Activated naive CD8-positive, alpha-beta T cell treated with anti-CD3 and anti-CD28 coated beads, Interleukin-2, amount 50 U/mL, for 24 hours (primary cell): ENCODE measurements around the gene LRMDA.
"Not testable (repeated sequence)": the region's sequence is repeated elsewhere in the genome, so short reads cannot be mapped to it uniquely, and the experiment has no call there.

Experiments
- ATAC-seq: fragments of 150-1000 bp; cut with Tn5 transposase; one replicate; pipeline ENCODE4 v1.10.0; 2021
- DNase-seq: peaks from one replicate; pipeline ENCODE4 v3.0.0; 2021
- H3K27ac Mint-ChIP-seq: one replicate; pipeline ENCODE4 v1.8.0; 2021; ENCODE audit warnings: mild to moderate bottlenecking, mixed read lengths
- H3K27me3 Mint-ChIP-seq: one replicate; pipeline ENCODE4 v1.8.0; 2021; ENCODE audit warnings: mixed read lengths
- H3K36me3 Mint-ChIP-seq: one replicate; pipeline ENCODE4 v1.8.0; 2021; ENCODE audit warnings: low read depth, mixed read lengths
- H3K4me1 Mint-ChIP-seq: one replicate; pipeline ENCODE4 v1.8.0; 2021; ENCODE audit warnings: mixed read lengths
- H3K4me3 Mint-ChIP-seq: one replicate; pipeline ENCODE4 v1.8.0; 2021; ENCODE audit warnings: mild to moderate bottlenecking, moderate library complexity, mixed read lengths
- H3K9me3 Mint-ChIP-seq: one replicate; pipeline ENCODE4 v1.8.0; 2021; ENCODE audit warnings: mixed read lengths

Gene LRMDA

DNA sequence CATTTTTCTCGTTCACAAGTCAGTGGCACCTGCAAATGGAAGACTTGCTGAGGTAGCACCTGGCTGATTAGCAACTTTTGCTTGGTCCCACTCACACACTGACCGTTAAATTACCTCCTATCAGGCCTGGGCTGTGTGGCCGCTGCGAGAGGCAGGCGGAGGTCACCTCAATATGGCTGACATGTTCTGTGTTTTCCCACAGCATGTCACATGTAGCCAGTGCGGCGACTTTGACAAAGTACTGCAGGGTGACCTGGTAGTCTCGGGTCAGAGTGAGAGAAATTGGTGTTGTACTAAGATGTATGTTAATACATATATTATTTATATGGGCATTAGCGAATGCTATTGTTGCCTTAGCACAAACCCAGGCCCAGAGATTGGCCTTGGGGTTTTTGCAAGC, 307.5 kb downstream of the LRMDA start:
- DNase-seq (no peak), ATAC-seq (no peak)
- H3K4me3 Mint-ChIP-seq, result no peak overlapping the region
- no peaks in the 10 kb centered on the region for H3K27me3 Mint-ChIP-seq
- H3K9me3 Mint-ChIP-seq, result no peaks in the 10 kb centered on the region
- H3K36me3 Mint-ChIP-seq, result no peaks in the 10 kb centered on the region
- no peaks in the 10 kb centered on the region for H3K4me1 Mint-ChIP-seq
- H3K27ac Mint-ChIP-seq, result no peak overlapping the region

DNA sequence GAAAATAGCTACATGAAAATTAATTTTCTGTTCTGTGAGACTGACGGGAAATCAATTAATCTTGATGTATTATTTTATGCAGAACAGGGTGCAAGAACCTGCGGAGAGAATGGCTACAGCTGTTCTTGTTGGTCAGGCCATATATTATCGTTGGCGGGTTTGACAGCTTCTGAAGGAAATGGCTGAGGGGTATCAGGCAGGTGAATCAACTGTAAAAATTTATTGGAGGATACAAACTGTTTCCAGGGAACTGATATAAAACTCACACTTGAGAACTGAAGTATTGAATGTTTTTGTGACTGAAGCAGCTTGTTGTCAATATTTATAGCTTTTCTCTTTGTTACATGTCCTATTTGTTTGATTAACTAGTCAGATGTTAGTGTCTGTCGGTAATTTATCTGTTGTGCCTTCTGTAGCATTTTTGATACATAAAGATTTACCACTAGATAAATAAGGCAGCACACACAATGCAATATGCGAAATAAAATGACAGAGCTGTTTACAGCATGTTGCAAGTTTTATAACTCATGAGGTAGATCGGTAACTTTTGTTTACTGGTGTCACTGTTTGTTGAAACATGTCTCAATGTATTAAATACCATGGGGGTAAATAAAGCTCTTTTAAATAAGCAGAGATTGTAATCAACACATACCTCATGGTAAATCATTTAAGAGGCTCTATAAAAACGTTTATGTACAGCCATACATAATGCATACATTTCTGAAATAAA, 308.2 kb downstream of the LRMDA start:
- ATAC-seq (no peak), DNase-seq (no peak)
- no peaks in the 10 kb centered on the region for H3K9me3 Mint-ChIP-seq
- H3K36me3 Mint-ChIP-seq, result no peaks in the 10 kb centered on the region
- no peaks in the 10 kb centered on the region for H3K4me1 Mint-ChIP-seq
- no peaks in the 10 kb centered on the region for H3K27me3 Mint-ChIP-seq
- H3K4me3 Mint-ChIP-seq, result no peak overlapping the region
- H3K27ac Mint-ChIP-seq, result no peak overlapping the region

DNA sequence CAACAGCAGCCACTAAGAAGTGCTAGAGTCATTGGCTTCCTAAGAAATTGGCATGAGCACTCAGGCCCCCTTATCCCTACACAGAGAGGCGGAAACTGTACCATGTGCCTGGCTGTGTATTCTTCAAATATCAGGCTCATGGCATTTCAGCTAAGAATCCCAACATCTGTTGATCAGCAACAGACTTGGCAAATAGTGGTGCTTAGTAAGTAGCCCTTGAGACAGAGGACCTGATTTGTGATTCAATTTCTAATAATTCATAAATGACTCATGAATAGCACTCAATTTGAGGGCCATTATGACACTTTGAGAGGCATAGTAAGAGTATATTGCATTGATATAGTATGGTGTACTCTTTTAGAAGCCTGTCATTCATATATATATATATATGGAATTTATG, 309.1 kb downstream of the LRMDA start:
- Mint-ChIP-seq H3K9me3 (no peaks in the 10 kb centered on the region), H3K4me3 (no peak overlapping the region), H3K27me3 (peaks cover 2% of the 10 kb centered on the region), H3K4me1 (no peaks in the 10 kb centered on the region), H3K27ac (no peak overlapping the region), H3K36me3 (no peaks in the 10 kb centered on the region)
- ATAC-seq (no peak), DNase-seq (no peak)

DNA sequence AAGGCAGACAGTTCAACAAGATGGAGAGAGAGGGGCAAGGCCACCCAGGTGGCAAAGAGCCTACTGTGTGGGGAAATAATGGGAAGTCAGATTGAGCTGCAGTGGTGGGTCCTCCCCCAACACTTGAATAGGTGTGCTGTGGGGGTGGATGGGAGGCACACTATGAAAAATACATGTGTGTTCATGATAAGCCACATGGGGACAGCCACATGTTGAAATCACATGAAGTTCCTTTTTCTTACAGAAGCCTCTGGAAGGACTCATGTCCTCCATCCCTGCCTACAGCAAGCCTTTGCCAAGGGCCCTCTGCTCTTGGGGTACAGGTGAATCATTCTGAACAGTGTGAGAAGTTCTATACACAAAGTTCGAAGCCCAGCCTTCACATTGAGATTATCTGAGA, 310.9 kb downstream of the LRMDA start:
- no peaks in the 10 kb centered on the region for H3K36me3 Mint-ChIP-seq

DNA sequence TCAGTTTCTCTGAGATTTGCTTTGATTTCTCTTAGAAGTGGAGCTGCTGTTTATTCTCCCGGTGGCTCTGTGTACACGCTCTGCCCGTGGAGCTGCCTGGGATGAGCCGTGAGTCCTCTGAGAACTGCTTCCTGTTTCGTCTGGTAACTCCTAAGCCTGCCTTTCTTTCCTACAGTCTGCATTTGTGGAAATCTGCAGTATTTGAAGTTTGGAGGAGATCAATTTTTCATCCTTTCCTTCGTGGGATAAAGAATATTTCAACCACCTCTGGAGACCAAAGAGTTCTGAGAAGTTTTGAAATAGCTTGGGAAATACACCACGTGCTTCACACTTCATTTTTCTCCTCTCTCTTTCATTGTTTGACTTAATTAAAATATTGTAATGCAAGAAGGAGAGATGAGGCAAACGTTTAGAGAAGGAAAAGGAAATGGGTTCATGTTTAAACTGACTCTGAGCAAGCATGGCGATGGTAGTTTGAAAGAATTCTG, 311.9 kb downstream of the LRMDA start:
- no peak for ATAC-seq
- H3K27me3 Mint-ChIP-seq, result peaks cover 2% of the 10 kb centered on the region
- no peak for DNase-seq
- no peaks in the 10 kb centered on the region for H3K9me3 Mint-ChIP-seq
- no peak overlapping the region for H3K4me3 Mint-ChIP-seq
- no peak overlapping the region for H3K27ac Mint-ChIP-seq
- no peaks in the 10 kb centered on the region for H3K4me1 Mint-ChIP-seq
- H3K36me3 Mint-ChIP-seq, result no peaks in the 10 kb centered on the region

More for the DNA sequence above, 310.9 kb downstream of the LRMDA start:
- Mint-ChIP-seq H3K4me1 (no peaks in the 10 kb centered on the region), H3K9me3 (no peaks in the 10 kb centered on the region), H3K27ac (no peak overlapping the region), H3K4me3 (no peak overlapping the region), H3K27me3 (peaks cover 2% of the 10 kb centered on the region)
- ATAC-seq (no peak), DNase-seq (no peak)

DNA sequence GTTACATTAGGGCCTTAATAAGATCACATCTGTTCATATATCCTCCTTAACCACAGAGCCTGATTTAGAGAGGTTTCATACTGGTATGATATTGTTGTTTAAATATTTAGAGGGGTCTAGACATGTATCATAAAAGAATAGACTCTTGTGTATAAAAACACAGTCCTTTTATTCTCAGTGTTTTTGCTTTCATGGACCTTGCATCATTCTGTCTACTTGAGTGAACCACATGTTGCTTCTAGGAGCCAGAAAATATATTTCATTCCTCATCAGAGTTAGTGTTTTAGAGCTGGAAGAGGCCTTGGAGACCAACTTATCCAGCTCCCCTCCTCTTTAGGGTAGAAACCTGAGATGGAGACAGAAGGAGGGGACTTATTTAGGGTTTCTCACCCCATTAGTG, 312.8 kb downstream of the LRMDA start:
- no peak for ATAC-seq
- Mint-ChIP-seq H3K4me1 (no peaks in the 10 kb centered on the region), H3K9me3 (no peaks in the 10 kb centered on the region), H3K36me3 (no peaks in the 10 kb centered on the region), H3K4me3 (no peak overlapping the region), H3K27ac (no peak overlapping the region), H3K27me3 (peaks cover 2% of the 10 kb centered on the region)
- no peak for DNase-seq

DNA sequence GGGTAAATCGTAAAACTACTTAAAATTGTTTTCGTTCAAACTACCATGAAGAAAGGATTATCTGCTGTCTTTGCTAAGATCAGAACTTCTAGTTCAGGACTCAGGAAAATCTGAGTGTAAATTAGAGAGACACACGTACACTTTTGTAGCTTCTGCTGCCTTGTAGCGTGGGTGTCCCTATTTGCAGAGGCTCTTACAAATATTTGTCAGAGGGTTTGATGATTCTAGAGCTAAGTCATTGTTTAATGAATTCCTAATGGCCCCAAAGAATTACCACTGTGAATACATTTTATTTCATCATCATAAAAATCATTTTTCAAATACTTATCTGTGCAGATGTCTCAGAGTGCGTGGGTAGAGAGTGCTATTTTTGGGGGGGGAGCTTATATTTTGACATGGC, 314.9 kb downstream of the LRMDA start:
- peaks cover 2% of the 10 kb centered on the region for H3K27me3 Mint-ChIP-seq
- no peak overlapping the region for H3K27ac Mint-ChIP-seq
- no peak for DNase-seq
- no peak for ATAC-seq
- no peaks in the 10 kb centered on the region for H3K4me1 Mint-ChIP-seq
- H3K36me3 Mint-ChIP-seq, result no peaks in the 10 kb centered on the region
- no peak overlapping the region for H3K4me3 Mint-ChIP-seq
- no peaks in the 10 kb centered on the region for H3K9me3 Mint-ChIP-seq

DNA sequence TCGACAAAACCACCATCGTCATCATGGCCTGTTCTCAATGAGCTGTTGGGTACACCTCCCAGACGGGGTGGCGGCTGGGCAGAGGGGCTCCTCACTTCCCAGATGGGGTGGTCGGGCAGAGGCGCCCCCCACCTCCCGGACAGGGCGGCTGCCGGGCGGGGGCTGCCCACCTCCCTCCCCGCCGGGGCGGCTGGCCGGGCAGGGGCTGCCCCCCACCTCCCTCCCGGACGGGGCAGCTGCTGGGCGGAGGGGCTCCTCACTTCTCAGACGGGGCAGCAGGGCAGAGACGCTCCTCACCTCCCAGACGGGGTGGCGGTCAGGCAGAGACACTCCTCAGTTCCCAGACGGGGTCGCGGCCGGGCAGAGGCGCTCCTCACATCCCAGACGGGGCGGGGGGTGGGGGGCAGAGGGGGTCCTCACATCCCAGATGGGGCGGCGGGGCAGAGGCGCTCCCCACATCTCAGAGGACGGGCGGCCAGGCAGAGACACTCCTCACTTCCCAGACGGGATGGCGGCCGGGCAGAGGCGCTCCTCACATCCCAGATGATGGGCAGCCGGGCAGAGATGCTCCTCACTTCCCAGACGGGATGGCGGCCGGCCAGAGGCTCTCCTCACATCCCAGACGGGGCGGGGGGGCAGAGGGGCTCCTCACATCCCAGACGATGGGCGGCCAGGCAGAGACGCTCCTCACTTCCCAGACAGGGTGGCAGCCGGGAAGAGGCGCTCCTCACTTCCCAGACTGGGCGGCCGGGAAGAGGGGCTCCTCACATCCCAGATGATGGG, 318.9 kb downstream of the LRMDA start:
- H3K27ac Mint-ChIP-seq, DNase-seq, H3K36me3 Mint-ChIP-seq, ATAC-seq, H3K9me3 Mint-ChIP-seq, H3K27me3 Mint-ChIP-seq, H3K4me1 Mint-ChIP-seq, H3K4me3 Mint-ChIP-seq: not testable (repeated sequence)

DNA sequence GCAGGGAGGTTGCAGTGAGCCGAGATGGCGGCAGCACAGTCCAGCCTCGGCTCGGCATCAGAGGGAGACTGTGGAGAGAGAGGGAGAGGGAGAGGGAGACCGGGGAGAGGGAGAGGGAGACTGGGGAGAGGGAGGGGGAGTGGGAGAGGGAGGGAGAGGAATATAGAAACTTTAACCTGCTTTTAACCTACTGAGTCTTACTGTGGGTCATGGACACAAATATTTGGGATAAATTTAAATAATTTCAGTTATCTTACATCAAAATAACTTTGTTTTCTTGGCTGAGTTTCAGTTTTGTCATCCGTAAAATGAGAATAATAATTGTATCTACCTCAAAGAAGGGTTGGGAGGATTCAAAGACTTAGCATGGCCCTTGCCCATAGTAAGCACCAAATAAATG, 319.8 kb downstream of the LRMDA start:
- Mint-ChIP-seq H3K9me3 (no peaks in the 10 kb centered on the region), H3K4me1 (no peaks in the 10 kb centered on the region), H3K4me3 (no peak overlapping the region), H3K27ac (no peak overlapping the region), H3K27me3 (no peaks in the 10 kb centered on the region), H3K36me3 (no peaks in the 10 kb centered on the region)
- DNase-seq (no peak), ATAC-seq (no peak)

DNA sequence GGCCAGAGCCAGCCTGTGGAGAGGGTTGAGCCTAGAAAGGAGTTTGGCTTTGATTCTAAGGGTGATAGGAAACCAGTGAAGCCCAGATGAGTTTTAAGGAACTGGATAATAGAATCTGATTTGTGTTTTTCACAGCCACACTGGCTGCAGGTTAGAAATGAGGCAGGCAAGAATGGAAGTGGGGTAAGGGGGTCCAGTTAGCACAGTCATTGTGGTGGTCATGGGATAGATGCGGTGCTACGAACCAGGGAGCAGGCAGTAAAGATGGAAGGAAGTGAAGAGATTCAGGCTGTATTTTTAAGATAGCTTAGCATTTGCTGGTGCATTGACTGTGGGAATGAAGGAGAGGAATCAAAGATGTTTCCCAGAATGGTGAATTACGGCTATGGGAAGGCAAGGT, 322.2 kb downstream of the LRMDA start:
- no peak for DNase-seq
- H3K9me3 Mint-ChIP-seq, result no peaks in the 10 kb centered on the region
- H3K36me3 Mint-ChIP-seq, result no peaks in the 10 kb centered on the region
- no peak overlapping the region for H3K4me3 Mint-ChIP-seq
- ATAC-seq, result no peak
- H3K27me3 Mint-ChIP-seq, result no peaks in the 10 kb centered on the region
- H3K4me1 Mint-ChIP-seq, result no peaks in the 10 kb centered on the region
- H3K27ac Mint-ChIP-seq, result no peak overlapping the region

DNA sequence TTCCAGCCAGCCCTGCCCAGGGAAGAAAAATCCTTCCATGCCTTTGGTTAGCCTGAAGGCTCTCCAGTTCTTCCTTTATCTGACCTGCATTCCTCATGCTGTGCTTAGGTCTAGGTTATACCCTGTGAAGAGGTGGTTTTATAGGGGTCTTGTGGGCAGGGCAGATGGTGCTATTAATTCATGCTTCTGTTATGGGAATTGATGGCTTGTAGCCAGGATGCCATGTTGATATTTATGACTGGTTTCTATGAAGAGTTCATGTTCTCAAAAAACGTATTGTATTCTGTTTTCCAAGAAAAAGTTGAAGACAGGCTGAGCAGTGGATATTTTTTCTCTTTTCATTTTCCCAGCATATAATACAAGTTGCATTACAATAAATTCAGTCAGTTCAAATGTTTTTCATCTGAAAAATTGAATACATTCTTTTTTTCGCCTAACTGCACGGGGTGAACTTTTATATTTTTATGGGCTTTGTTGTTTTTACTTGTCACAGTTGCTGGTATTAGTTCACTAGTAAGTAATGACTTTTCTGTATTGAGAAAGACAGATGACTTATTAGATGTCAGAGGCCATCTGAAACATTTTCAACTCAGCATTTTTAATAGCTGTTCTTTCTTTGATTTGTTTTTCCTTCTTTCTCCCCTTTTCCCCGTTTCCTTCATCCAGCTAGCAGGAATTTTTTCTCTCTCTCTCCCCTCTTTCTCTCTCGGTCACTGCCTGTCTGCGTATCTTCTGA, 322.8 kb downstream of the LRMDA start:
- no peak for DNase-seq
- Mint-ChIP-seq H3K27ac (no peak overlapping the region), H3K27me3 (no peaks in the 10 kb centered on the region), H3K36me3 (no peaks in the 10 kb centered on the region), H3K4me3 (no peak overlapping the region), H3K4me1 (no peaks in the 10 kb centered on the region), H3K9me3 (no peaks in the 10 kb centered on the region)
- no peak for ATAC-seq

DNA sequence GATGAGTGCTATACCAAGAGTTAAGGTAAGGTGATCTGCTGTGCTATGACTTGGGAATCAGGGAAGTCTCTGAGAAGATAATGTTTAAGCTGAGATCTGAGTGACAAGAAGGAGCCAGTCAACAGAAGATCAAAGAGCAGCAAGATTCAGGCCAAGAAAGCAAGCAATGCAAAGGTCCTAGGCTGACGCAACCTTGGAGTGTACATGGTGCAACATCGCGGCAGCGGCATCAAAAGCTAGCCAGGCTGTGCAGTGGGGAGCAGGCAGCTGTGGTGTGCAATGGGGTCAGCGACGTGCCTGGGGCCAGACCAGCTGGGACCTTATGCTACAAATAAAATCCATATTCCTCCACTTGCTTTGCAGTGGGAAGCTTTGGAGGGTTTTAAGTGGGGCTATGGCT, 324.1 kb downstream of the LRMDA start:
- Mint-ChIP-seq H3K4me1 (no peaks in the 10 kb centered on the region), H3K9me3 (no peaks in the 10 kb centered on the region), H3K36me3 (no peaks in the 10 kb centered on the region), H3K27me3 (no peaks in the 10 kb centered on the region), H3K27ac (no peak overlapping the region), H3K4me3 (no peak overlapping the region)
- ATAC-seq (no peak), DNase-seq (no peak)

DNA sequence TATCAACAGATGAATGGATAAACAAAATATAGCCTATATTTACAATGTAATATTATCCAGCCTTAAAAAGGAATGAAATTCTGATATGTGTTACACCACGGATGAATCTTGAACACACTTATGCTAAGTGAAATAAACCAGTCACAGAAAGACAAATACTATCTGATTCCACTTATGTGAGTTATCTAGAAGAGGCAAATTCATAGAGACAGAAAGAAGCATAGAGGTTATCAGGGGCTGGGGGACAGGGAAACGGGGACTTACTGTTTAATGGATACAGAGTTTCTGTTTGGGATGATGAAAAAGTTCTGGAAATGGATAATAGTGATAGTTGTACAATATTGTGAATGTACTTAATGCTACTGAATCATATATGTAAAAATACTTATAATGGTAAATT, 329.9 kb downstream of the LRMDA start:
- H3K27me3 Mint-ChIP-seq, result no peaks in the 10 kb centered on the region
- peaks cover 10% of the 10 kb centered on the region for H3K4me1 Mint-ChIP-seq
- no peaks in the 10 kb centered on the region for H3K36me3 Mint-ChIP-seq
- ATAC-seq, result no peak
- no peak for DNase-seq
- no peak overlapping the region for H3K4me3 Mint-ChIP-seq
- H3K9me3 Mint-ChIP-seq, result no peaks in the 10 kb centered on the region
- H3K27ac Mint-ChIP-seq, result no peak overlapping the region

DNA sequence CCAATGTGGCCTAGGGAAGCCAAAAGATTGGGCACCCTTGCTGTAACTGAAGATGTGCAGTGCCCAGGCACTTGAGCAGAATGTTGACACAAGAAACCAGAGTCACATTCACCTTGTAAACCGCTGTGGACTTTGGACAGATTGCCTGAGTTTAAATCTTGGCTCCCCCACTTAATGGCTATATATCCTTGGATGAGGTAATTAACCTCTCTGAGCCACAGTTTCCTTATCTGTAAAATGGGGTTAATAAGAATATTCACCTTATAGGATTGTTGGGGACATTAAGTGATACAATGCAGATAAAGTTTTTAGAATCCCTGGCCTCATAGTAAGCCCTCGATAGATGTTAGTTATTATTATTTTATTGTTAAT, 331.0 kb downstream of the LRMDA start:
- Mint-ChIP-seq H3K9me3 (peaks cover 5% of the 10 kb centered on the region), H3K36me3 (no peaks in the 10 kb centered on the region), H3K27me3 (peaks cover 4% of the 10 kb centered on the region), H3K4me1 (peaks cover 10% of the 10 kb centered on the region), H3K4me3 (no peak overlapping the region), H3K27ac (no peak overlapping the region)
- ATAC-seq, result no peak
- no peak for DNase-seq

DNA sequence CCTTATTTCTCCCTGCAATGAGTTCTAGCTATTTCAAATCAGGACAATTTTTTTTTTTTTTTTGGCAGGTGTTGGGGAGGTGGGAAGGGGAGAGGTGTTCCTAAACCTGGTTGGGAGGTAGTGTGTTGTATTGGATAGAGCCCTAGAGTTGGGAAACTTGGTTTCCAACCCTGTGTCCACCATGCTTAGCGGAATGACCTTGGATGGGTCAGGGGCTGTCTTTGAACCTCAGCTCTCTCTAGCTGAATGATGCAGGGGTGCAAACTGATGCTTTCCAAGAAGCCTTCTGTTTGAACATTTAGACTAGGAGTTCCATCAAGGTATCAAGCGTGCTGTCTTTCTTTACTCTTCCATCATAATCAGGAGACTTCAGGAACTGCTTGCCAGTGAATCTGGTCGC, 332.2 kb downstream of the LRMDA start:
- H3K27ac Mint-ChIP-seq, result no peak overlapping the region
- H3K4me3 Mint-ChIP-seq, result no peak overlapping the region
- DNase-seq (no peak), ATAC-seq (no peak)
- peaks cover 6% of the 10 kb centered on the region for H3K9me3 Mint-ChIP-seq
- peaks cover 10% of the 10 kb centered on the region for H3K4me1 Mint-ChIP-seq
- H3K36me3 Mint-ChIP-seq, result no peaks in the 10 kb centered on the region
- H3K27me3 Mint-ChIP-seq, result peaks cover 4% of the 10 kb centered on the region
